Measurements from ENCODE around the gene SUCLG2. TPM values are rescaled to one million over a fixed set of nuclear protein-coding genes. Genes with fewer than 3 reads are reported as not detected.

SUCLG2 gene
- total RNA-seq, 1 donor from 2014 or later: 33.8 TPM

- Mint-ChIP-seq H3K4me1 (ENCODE audit: unreplicated experiment) (peaks cover 5% of the 10 kb centered on the region), H3K27ac (ENCODE audit: unreplicated experiment) (no peak overlapping the region), H3K4me3 (ENCODE audit: unreplicated experiment) (no peak overlapping the region), H3K9me3 (ENCODE audit: unreplicated experiment) (no peaks in the 10 kb centered on the region), H3K27me3 (ENCODE audit: unreplicated experiment) (no peaks in the 10 kb centered on the region), H3K36me3 (ENCODE audit: low read depth, unreplicated experiment) (no peaks in the 10 kb centered on the region)
- TF ChIP-seq CTCF (IDR thresholded peaks at IDR 0.05; ENCODE audit: unreplicated experiment): no peak
- no peak for DNase-seq (ENCODE audit: low spot score)
These were observed 251.5 kb downstream of the SUCLG2 start for GRCh38 chr3:67402873-67403272.

GRCh38 chr3:67401921-67402320, 252.5 kb downstream of the SUCLG2 start:
- DNase-seq (ENCODE audit: low spot score): no peak
- no peak for TF ChIP-seq CTCF (IDR thresholded peaks at IDR 0.05; ENCODE audit: unreplicated experiment)
- H3K36me3 Mint-ChIP-seq (ENCODE audit: low read depth, unreplicated experiment): no peaks in the 10 kb centered on the region
- no peaks in the 10 kb centered on the region for H3K9me3 Mint-ChIP-seq (ENCODE audit: unreplicated experiment)
- H3K27ac Mint-ChIP-seq (ENCODE audit: unreplicated experiment): no peak overlapping the region
- H3K27me3 Mint-ChIP-seq (ENCODE audit: unreplicated experiment): no peaks in the 10 kb centered on the region
- no peak overlapping the region for H3K4me3 Mint-ChIP-seq (ENCODE audit: unreplicated experiment)
- peaks cover 5% of the 10 kb centered on the region for H3K4me1 Mint-ChIP-seq (ENCODE audit: unreplicated experiment)

DNA sequence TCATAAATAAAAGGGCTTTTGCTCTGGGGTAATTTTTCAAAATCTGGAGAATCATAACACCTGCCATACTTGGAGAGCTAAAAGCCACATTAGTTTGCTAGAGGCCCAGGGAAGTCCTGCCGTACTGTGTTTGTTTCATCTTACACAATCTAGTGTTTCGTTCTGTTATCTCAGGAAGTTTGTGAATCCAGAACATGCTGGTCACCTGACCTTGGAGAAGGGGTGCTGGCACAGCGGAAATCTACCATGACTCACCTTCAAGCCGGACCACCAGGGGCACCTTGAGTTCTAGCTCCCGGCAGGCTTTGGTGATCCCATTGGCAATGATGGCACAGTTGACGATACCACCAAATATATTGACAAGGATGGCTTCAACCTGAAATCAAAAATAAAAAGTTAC, 253.9 kb downstream of the SUCLG2 start:
- peaks cover 5% of the 10 kb centered on the region for H3K4me1 Mint-ChIP-seq (ENCODE audit: unreplicated experiment)
- H3K36me3 Mint-ChIP-seq (ENCODE audit: low read depth, unreplicated experiment): no peaks in the 10 kb centered on the region
- H3K9me3 Mint-ChIP-seq (ENCODE audit: unreplicated experiment): no peaks in the 10 kb centered on the region
- H3K4me3 Mint-ChIP-seq (ENCODE audit: unreplicated experiment): no peak overlapping the region
- H3K27ac Mint-ChIP-seq (ENCODE audit: unreplicated experiment): no peak overlapping the region
- DNase-seq (ENCODE audit: low spot score): no peak
- no peak for TF ChIP-seq CTCF (IDR thresholded peaks at IDR 0.05; ENCODE audit: unreplicated experiment)
- no peaks in the 10 kb centered on the region for H3K27me3 Mint-ChIP-seq (ENCODE audit: unreplicated experiment)

DNA sequence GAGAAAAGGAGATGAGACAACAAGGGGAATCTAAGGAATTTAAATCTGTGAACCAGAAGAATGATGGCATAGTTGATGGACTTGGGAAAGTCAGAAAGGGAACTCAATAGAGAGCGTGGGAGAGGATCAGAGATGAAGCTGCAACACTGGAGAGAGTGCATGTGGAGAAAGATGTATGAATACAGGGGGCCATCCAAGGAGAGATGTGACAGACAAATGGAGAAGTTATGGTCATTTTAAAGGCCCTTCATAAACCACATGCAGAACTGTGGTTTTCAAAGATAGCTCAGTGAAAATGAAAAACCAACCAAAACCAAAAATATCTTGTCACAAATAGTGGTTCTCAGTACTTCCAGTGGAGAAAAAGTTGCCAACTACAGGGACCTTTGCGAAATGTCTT, 265.2 kb downstream of the SUCLG2 start:
- TF ChIP-seq CTCF (IDR thresholded peaks at IDR 0.05; ENCODE audit: unreplicated experiment): no peak
- no peak overlapping the region for H3K27ac Mint-ChIP-seq (ENCODE audit: unreplicated experiment)
- no peaks in the 10 kb centered on the region for H3K9me3 Mint-ChIP-seq (ENCODE audit: unreplicated experiment)
- H3K4me1 Mint-ChIP-seq (ENCODE audit: unreplicated experiment): no peaks in the 10 kb centered on the region
- peaks cover 11% of the 10 kb centered on the region for H3K36me3 Mint-ChIP-seq (ENCODE audit: low read depth, unreplicated experiment)
- H3K4me3 Mint-ChIP-seq (ENCODE audit: unreplicated experiment): no peak overlapping the region
- no peak for DNase-seq (ENCODE audit: low spot score)
- no peaks in the 10 kb centered on the region for H3K27me3 Mint-ChIP-seq (ENCODE audit: unreplicated experiment)

GRCh38 chr3:67388738-67389137, 265.7 kb downstream of the SUCLG2 start:
- Mint-ChIP-seq H3K4me1 (ENCODE audit: unreplicated experiment) (no peaks in the 10 kb centered on the region), H3K4me3 (ENCODE audit: unreplicated experiment) (no peak overlapping the region), H3K27me3 (ENCODE audit: unreplicated experiment) (no peaks in the 10 kb centered on the region), H3K9me3 (ENCODE audit: unreplicated experiment) (no peaks in the 10 kb centered on the region), H3K36me3 (ENCODE audit: low read depth, unreplicated experiment) (peaks cover 11% of the 10 kb centered on the region), H3K27ac (ENCODE audit: unreplicated experiment) (no peak overlapping the region)
- TF ChIP-seq CTCF (IDR thresholded peaks at IDR 0.05; ENCODE audit: unreplicated experiment): no peak
- DNase-seq (ENCODE audit: low spot score): no peak

All from endothelial cell (in vitro differentiated cells).